Endothelial cell of umbilical vein (primary cell): ENCODE measurements around the gene ADCY3. TPM values are rescaled to one million over a fixed set of nuclear protein-coding genes. Genes with fewer than 3 reads are reported as not detected.

Source experiments
- BruUV-seq: library from RNA; stranded (reverse); fragments of 400-500 nt; replicated peaks from 2 replicates; lab custom pipeline; 2021; lab: Mats Ljungman, UMichigan
- CTCF ChIA-PET: fragments of 300-600, 350-600 bp; sonication (Branson Sonifier 250); formaldehyde crosslinking; loops from one replicate; lab custom pipeline; 2021; ENCODE audit warnings: antibody characterized with exemption, inconsistent platforms; lab: Charles Lee
- POLR2A ChIA-PET: fragments of 300-600, 350-600 bp; sonication (Branson Sonifier 250); formaldehyde crosslinking; loops from one replicate; lab custom pipeline; 2021; ENCODE audit warnings: antibody characterized with exemption, inconsistent platforms; lab: Charles Lee
- DNase-seq: peaks from one replicate; pipeline ENCODE4 v3.0.0-alpha.2; 2011; ENCODE audit warnings: low read depth, low spot score
- FAIRE-seq: peaks from 2 replicates; lab custom pipeline; 2011; peaks lifted over from hg19 to GRCh38; lab: Jason Lieb, UNC
- H2AFZ ChIP-seq: 2 replicates; pipeline ENCODE4 v1.6.0; 2012; ENCODE audit warnings: low read depth, low read length, control low read depth, inconsistent platforms
- H3K27ac ChIP-seq: 2 replicates; pipeline ENCODE4 v1.5.1; 2011; ENCODE audit warnings: low read depth, mild to moderate bottlenecking, control low read depth, low read length, moderate library complexity; ENCODE audit not compliant: insufficient read depth
- H3K27me3 ChIP-seq, 2 experiments: 2 replicates each; pipeline versions ENCODE4 v1.6.0 to v1.6.1; 2011; ENCODE audit warnings: low read length in 2 of 2, mixed read lengths in 1 of 2; ENCODE audit not compliant: control insufficient read depth in 2 of 2, insufficient read depth in 2 of 2
- H3K36me3 ChIP-seq, 2 experiments: 2 replicates in 1 of 2; 3 replicates in 1 of 2; pipeline ENCODE4 v1.5.1; 2011; ENCODE audit warnings: low read length in 2 of 2, mild to moderate bottlenecking in 1 of 2, moderate library complexity in 1 of 2; ENCODE audit not compliant: control insufficient read depth in 2 of 2, insufficient read depth in 2 of 2; ENCODE audit errors: extremely low read depth in 1 of 2
- H3K4me1 ChIP-seq: 3 replicates; pipeline ENCODE4 v1.5.1; 2011; ENCODE audit warnings: mild to moderate bottlenecking, low read length; ENCODE audit not compliant: control insufficient read depth, insufficient read depth; ENCODE audit errors: extremely low read depth
- H3K4me2 ChIP-seq: 2 replicates; pipeline ENCODE4 v1.6.1; 2011; ENCODE audit warnings: low read length, control low read depth, mixed read lengths; ENCODE audit not compliant: insufficient read depth
- H3K4me3 ChIP-seq, 3 experiments: fragments of 200-600 bp in 1 of 3; sonication (generic), shearing (Covaris generic) in 1 of 3; replicated peaks in 1 of 3; 2 replicates each; pipeline ENCODE4 v1.5.1; 2011 to 2016; ENCODE audit warnings: control low read depth in 3 of 3, low read length in 3 of 3, mild to moderate bottlenecking in 2 of 3, inconsistent platforms in 1 of 3, low read depth in 1 of 3, moderate library complexity in 1 of 3; ENCODE audit not compliant: insufficient read depth in 1 of 3
- H3K79me2 ChIP-seq: 2 replicates; pipeline ENCODE4 v1.6.0; 2012; ENCODE audit warnings: low read length, inconsistent platforms; ENCODE audit not compliant: control insufficient read depth, insufficient read depth
- H3K9ac ChIP-seq: replicated peaks from 2 replicates; pipeline ENCODE3; 2011; ENCODE audit warnings: low read length, control low read depth; ENCODE audit not compliant: insufficient read depth; ENCODE audit errors: extremely low read depth
- H3K9me1 ChIP-seq: replicated peaks from 3 replicates; pipeline ENCODE4 v1.6.0; 2011; ENCODE audit warnings: mild to moderate bottlenecking, low read length; ENCODE audit not compliant: control insufficient read depth, insufficient read depth; ENCODE audit errors: extremely low read depth
- H3K9me3 ChIP-seq: replicated peaks from 2 replicates; pipeline ENCODE4 v1.5.1; 2012; ENCODE audit warnings: low read length, inconsistent platforms; ENCODE audit not compliant: control insufficient read depth, insufficient read depth
- H4K20me1 ChIP-seq: replicated peaks from 2 replicates; pipeline ENCODE3; 2011; ENCODE audit warnings: mild to moderate bottlenecking, low read length; ENCODE audit not compliant: control insufficient read depth, insufficient read depth; ENCODE audit errors: extremely low read depth
- EZH2 ChIP-seq: IDR thresholded peaks from 2 replicates; pipeline ENCODE4 v1.6.1; 2012; ENCODE audit warnings: borderline replicate concordance, low read depth, mild to moderate bottlenecking, moderate library complexity, low read length, inconsistent platforms; ENCODE audit not compliant: severe bottlenecking
- FOS ChIP-seq: IDR thresholded peaks from 2 replicates; pipeline ENCODE4 v1.6.1; 2011; ENCODE audit warnings: mild to moderate bottlenecking, low read length, moderate library complexity, borderline replicate concordance; ENCODE audit not compliant: insufficient read depth
- GATA2 ChIP-seq: IDR thresholded peaks from 2 replicates; pipeline ENCODE4 v1.7.0; 2011; ENCODE audit warnings: low read depth, mild to moderate bottlenecking, moderate library complexity, mixed read lengths, low read length; ENCODE audit not compliant: insufficient read length, insufficient read depth
- JUN ChIP-seq: IDR thresholded peaks from 2 replicates; pipeline ENCODE4 v1.6.1; 2011; ENCODE audit warnings: borderline replicate concordance, low read depth; ENCODE audit not compliant: insufficient read length, insufficient read depth
- MYC ChIP-seq: IDR thresholded peaks from one replicate; pipeline ENCODE4 v1.6.1; 2011; ENCODE audit warnings: mild to moderate bottlenecking, low read depth, low read length
- POLR2AphosphoS5 ChIP-seq: IDR thresholded peaks from 2 replicates; pipeline ENCODE4 v1.6.1; 2012; ENCODE audit warnings: low read depth, mild to moderate bottlenecking, control low read depth, low read length, moderate library complexity; ENCODE audit not compliant: insufficient read depth
- dilution Hi-C: fragments of 300-500 bp; cut with MboI; formaldehyde crosslinking; loops from one replicate; pipeline ENCODE4 v1.15.0; 2019; ENCODE audit warnings: low sequenced_read_pairs; ENCODE audit not compliant: extremely low pct_ligation_motif_present
- intact Hi-C: fragments of 100-400 bp; cut with micrococcal nuclease; formaldehyde crosslinking; loops from one replicate; pipeline ENCODE4 v1.10.0; 2022
- polyA plus RNA-seq, 4 experiments: library from polyadenylated mRNA; depleted of rRNA in 3 of 4; stranded (reverse) in 3 of 4; unstranded in 1 of 4; fragments of >200 nt; gene quantifications; 2 replicates each; pipeline versions ENCODE4 v1.2.1 to v1.2.3, GENCODE V29; 2011 to 2012; ENCODE audit warnings: missing spikeins in 1 of 4
- total RNA-seq: library from RNA; stranded (reverse); gene quantifications from 2 replicates; pipeline ENCODE4 v1.2.3, GENCODE V29; 2021
- TF ChIP-seq, protein P1 (sequence below): IDR thresholded peaks from 2 replicates; pipeline ENCODE4 v1.6.1; 2011; ENCODE audit not compliant: insufficient read depth, insufficient read length
- TF ChIP-seq, protein P2 (sequence below), 2 donors: IDR thresholded peaks; 1 replicate in 1 of 2; 2 replicates in 1 of 2; pipeline ENCODE4 v1.5.1; 2011; ENCODE audit warnings: low read length in 2 of 2, mild to moderate bottlenecking in 2 of 2, moderate library complexity in 2 of 2, control low read depth in 1 of 2, inconsistent platforms in 1 of 2, low read depth in 1 of 2; ENCODE audit not compliant: insufficient read depth in 1 of 2; ENCODE audit errors: extremely low read depth in 1 of 2

ADCY3 gene
- total and polyA plus RNA-seq, 2 donors (not counting 3 experiments of a cell fraction or from before 2014, with no cell fraction given) = 54.0 to 61.3 TPM

DNA sequence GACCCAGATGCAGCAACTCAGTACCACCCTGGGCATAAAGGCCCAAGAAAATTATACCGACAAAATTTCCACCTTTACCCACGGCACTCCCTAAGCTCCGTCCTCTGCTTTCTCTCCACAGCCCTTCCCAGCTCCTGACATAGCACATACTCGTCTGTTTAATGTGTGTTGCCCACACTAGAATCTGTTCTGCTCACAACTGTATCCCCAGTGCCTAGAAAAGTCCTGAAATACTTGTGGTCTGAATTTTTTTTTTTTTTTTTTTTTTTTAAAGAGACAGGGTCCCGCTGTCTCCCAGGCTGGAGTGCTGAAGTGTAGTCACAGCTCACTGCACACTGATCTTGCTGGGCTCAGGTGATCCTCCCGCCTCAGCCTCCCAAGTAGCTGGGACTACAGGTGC lies 62.3 kb downstream of the ADCY3 start:
- dilution Hi-C loops = no loop called here
- FAIRE-seq (no peak), DNase-seq (no peak)
- no peaks in the 10 kb centered on the region for H3K4me1 ChIP-seq
- no peak overlapping the region for H3K9ac ChIP-seq
- H3K79me2 ChIP-seq = no peaks in the 10 kb centered on the region
- no peaks in the 10 kb centered on the region for H3K36me3 ChIP-seq
- no peaks in the 10 kb centered on the region for H3K9me1 ChIP-seq
- no peak overlapping the region for H2AFZ ChIP-seq
- no peaks in the 10 kb centered on the region for H3K27me3 ChIP-seq
- POLR2A ChIA-PET = no interaction called here
- TF ChIP-seq MYC (no peak), EZH2 (no peak), POLR2AphosphoS5 (no peak), GATA2 (no peak), FOS (no peak), JUN (no peak)
- TF ChIP-seq, protein P1, sequence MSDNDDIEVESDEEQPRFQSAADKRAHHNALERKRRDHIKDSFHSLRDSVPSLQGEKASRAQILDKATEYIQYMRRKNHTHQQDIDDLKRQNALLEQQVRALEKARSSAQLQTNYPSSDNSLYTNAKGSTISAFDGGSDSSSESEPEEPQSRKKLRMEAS = no peak
- no peak overlapping the region for H3K4me3 ChIP-seq
- H3K27ac ChIP-seq = no peak overlapping the region
- CTCF ChIA-PET = interaction anchor here (1.0 to 1.2 kb wide), 3 partner anchors 14 to 30 kb away, joined by 3 read pairs; no protein-coding TSS in a partner anchor
- no peaks in the 10 kb centered on the region for H3K9me3 ChIP-seq
- BruUV-seq = no TSS peak
- H3K4me2 ChIP-seq = no peak overlapping the region
- H4K20me1 ChIP-seq = no peaks in the 10 kb centered on the region
- intact Hi-C loops = no loop called here

DNA sequence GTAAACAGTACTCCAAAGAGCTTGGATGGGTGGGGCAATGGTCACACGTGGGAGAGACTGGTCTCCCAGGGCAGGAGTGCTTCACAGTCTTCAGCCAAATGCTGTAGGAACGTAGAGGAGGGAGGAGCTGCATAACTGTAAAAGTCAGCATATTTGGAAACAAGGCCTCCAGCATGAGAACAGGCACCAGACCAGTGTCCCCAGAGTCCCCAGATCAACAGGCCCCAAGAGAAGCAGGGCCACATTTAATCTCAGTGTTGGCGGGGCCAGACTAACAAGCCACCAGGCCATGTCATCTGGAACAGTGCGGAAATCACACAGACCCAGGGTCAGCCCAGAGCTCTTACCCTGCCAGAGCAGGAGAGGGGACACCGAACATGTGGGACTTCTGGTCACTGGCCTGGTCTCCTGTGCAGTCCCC lies 63.2 kb downstream of the ADCY3 start:
- H4K20me1 ChIP-seq = no peaks in the 10 kb centered on the region
- H3K4me1 ChIP-seq = no peaks in the 10 kb centered on the region
- intact Hi-C loops = no loop called here
- FAIRE-seq (no peak), DNase-seq (no peak)
- no peak overlapping the region for H3K4me3 ChIP-seq
- H3K9ac ChIP-seq = no peak overlapping the region
- no peak overlapping the region for H2AFZ ChIP-seq
- H3K9me3 ChIP-seq = no peaks in the 10 kb centered on the region
- TF ChIP-seq, protein P2, sequence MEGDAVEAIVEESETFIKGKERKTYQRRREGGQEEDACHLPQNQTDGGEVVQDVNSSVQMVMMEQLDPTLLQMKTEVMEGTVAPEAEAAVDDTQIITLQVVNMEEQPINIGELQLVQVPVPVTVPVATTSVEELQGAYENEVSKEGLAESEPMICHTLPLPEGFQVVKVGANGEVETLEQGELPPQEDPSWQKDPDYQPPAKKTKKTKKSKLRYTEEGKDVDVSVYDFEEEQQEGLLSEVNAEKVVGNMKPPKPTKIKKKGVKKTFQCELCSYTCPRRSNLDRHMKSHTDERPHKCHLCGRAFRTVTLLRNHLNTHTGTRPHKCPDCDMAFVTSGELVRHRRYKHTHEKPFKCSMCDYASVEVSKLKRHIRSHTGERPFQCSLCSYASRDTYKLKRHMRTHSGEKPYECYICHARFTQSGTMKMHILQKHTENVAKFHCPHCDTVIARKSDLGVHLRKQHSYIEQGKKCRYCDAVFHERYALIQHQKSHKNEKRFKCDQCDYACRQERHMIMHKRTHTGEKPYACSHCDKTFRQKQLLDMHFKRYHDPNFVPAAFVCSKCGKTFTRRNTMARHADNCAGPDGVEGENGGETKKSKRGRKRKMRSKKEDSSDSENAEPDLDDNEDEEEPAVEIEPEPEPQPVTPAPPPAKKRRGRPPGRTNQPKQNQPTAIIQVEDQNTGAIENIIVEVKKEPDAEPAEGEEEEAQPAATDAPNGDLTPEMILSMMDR (IDR thresholded peaks at IDR 0.05; ENCODE audit: extremely low read depth in 1 of 2, insufficient read depth in 1 of 2, low read depth in 1 of 2, low read length in 2 of 2) = no peak
- TF ChIP-seq POLR2AphosphoS5 = no peak
- ChIA-PET CTCF (interaction anchor here (1.0 kb wide), 1 partner anchor 13 kb away, joined by 3 read pairs; no protein-coding TSS in a partner anchor), POLR2A (no interaction called here)
- H3K4me2 ChIP-seq = no peak overlapping the region
- H3K79me2 ChIP-seq = no peaks in the 10 kb centered on the region
- no peak overlapping the region for H3K27ac ChIP-seq
- H3K36me3 ChIP-seq = no peaks in the 10 kb centered on the region
- no peaks in the 10 kb centered on the region for H3K9me1 ChIP-seq
- H3K27me3 ChIP-seq = no peaks in the 10 kb centered on the region
- dilution Hi-C loops = no loop called here
- no TSS peak for BruUV-seq
